GM19035 (cell line): ENCODE data around the gene APOBEC2.

Experiments
- ATAC-seq: cut with Tn5 transposase; IDR thresholded peaks from one replicate; pipeline ENCODE4 v1.9.1; 2021; ENCODE audit not compliant: unreplicated experiment

The APOBEC2 gene

GRCh38 chr6:41083072-41083471, 30.1 kb downstream of the APOBEC2 start:
- no peak for ATAC-seq

- ATAC-seq, result no peak
These were observed 32.2 kb downstream of the APOBEC2 start for GRCh38 chr6:41085182-41085581.

GRCh38 chr6:41088451-41088850, 35.4 kb downstream of the APOBEC2 start:
- ATAC-seq, result no peak

GRCh38 chr6:41090841-41091761, 38.1 kb downstream of the APOBEC2 start:
- ATAC-seq, result no peak

GRCh38 chr6:41092421-41093140, 39.6 kb downstream of the APOBEC2 start:
- ATAC-seq, result no peak

GRCh38 chr6:41093729-41094128, 40.7 kb downstream of the APOBEC2 start:
- no peak for ATAC-seq

- ATAC-seq, result no peak
These were observed 44.6 kb downstream of the APOBEC2 start for GRCh38 chr6:41097467-41098090.

GRCh38 chr6:41098366-41098765, 45.4 kb downstream of the APOBEC2 start:
- ATAC-seq, result no peak

- ATAC-seq, result no peak
These were observed 47.9 kb downstream of the APOBEC2 start for GRCh38 chr6:41100871-41101287.

GRCh38 chr6:41103847-41104246, 50.8 kb downstream of the APOBEC2 start:
- no peak for ATAC-seq

- ATAC-seq, result no peak
These were observed 58.0 kb downstream of the APOBEC2 start for GRCh38 chr6:41111017-41111416.
